K562 (cell line): ENCODE measurements around the gene WDR93. TPM values are rescaled to one million over a fixed set of nuclear protein-coding genes. Genes with fewer than 3 reads are reported as not detected.

ENCODE experiments used
- CLOCK ChIP-seq: fragments of 250-450 bp; sonication (Bioruptor Pico); IDR thresholded peaks from 2 replicates; pipeline ENCODE4 v1.4.0; 2020; ENCODE audit warnings: mild to moderate bottlenecking, moderate library complexity, borderline replicate concordance
- GABPA ChIP-seq: fragments of 200-800 bp; sonication (Bioruptor generic); conservative IDR thresholded peaks from 2 replicates; pipeline ENCODE4 v1.6.1; 2016; ENCODE audit warnings: low read depth, missing genetic modification characterization, missing compliant biosample characterization
- GATA2 ChIP-seq: sonication (generic); formaldehyde crosslinking; IDR thresholded peaks from 2 replicates; pipeline ENCODE4 v1.4.0; 2020; ENCODE audit warnings: mild to moderate bottlenecking, missing genetic modification reagents
- HBP1 ChIP-seq: fragments of 450-650 bp; formaldehyde crosslinking; IDR thresholded peaks from 2 replicates; pipeline ENCODE4 v1.4.0; 2022; ENCODE audit warnings: missing genetic modification characterization
- HDAC2 ChIP-seq: fragments of 450-650 bp; IDR thresholded peaks from 2 replicates; pipeline ENCODE4 v1.6.1; 2016; ENCODE audit warnings: mild to moderate bottlenecking
- MYBL2 ChIP-seq, 2 experiments: fragments of 450-650 bp in 1 of 2; sonication (generic) in 1 of 2; formaldehyde crosslinking in 1 of 2; IDR thresholded peaks; 2 replicates each; pipeline versions ENCODE4 v1.6.1 to v1.8.1; 2017 to 2022; ENCODE audit warnings: borderline replicate concordance in 1 of 2, inconsistent platforms in 1 of 2, low read depth in 1 of 2, mild to moderate bottlenecking in 1 of 2, missing genetic modification reagents in 1 of 2, moderate library complexity in 1 of 2
- RAD51 ChIP-seq: fragments of 450-650 bp; IDR thresholded peaks from 2 replicates; pipeline ENCODE4 v1.7.1; 2016; ENCODE audit warnings: low read depth, mild to moderate bottlenecking, borderline replicate concordance
- RFX1 ChIP-seq: fragments of 450-650 bp; IDR thresholded peaks from 2 replicates; pipeline ENCODE4 v1.6.1; 2016; ENCODE audit warnings: mild to moderate bottlenecking, moderate library complexity
- RHOXF2B ChIP-seq: fragments of 250-450 bp; sonication (Bioruptor Pico); conservative IDR thresholded peaks from 2 replicates; pipeline ENCODE4 v1.5.1; 2021
- RNF2 ChIP-seq: sonication (generic); IDR thresholded peaks from 2 replicates; pipeline ENCODE4 v1.6.1; 2016
- SAP30 ChIP-seq: fragments of 200-600 bp; sonication (generic); IDR thresholded peaks from 2 replicates; pipeline ENCODE4 v1.6.1; 2012; ENCODE audit warnings: borderline replicate concordance, low read depth, mild to moderate bottlenecking, moderate library complexity, low read length, control low read depth, inconsistent platforms; ENCODE audit not compliant: insufficient read depth, poor library complexity, severe bottlenecking
- SMC3 ChIP-seq: conservative IDR thresholded peaks from 2 replicates; pipeline ENCODE4 v1.6.1; 2011; ENCODE audit warnings: low read depth, low read length, improper control_type of control experiment; ENCODE audit not compliant: insufficient read depth
- SP2 ChIP-seq: IDR thresholded peaks from 2 replicates; pipeline ENCODE4 v1.6.1; 2011; ENCODE audit warnings: mild to moderate bottlenecking, low read depth, low read length, moderate library complexity; ENCODE audit not compliant: poor library complexity, severe bottlenecking; ENCODE audit errors: extremely low read depth
- SREBF1 ChIP-seq: fragments of 150-350 bp; IDR thresholded peaks from 2 replicates; pipeline ENCODE4 v1.6.1; 2014; ENCODE audit warnings: antibody characterized with exemption, low read depth, low read length, borderline replicate concordance
- TARDBP ChIP-seq: fragments of 450-650 bp; IDR thresholded peaks from 2 replicates; pipeline ENCODE4 v1.6.1; 2016
- TRIM24 ChIP-seq, 2 experiments: fragments of 450-650 bp; IDR thresholded peaks; 2 replicates each; pipeline ENCODE4 v1.6.1; 2016
- ZBTB7A ChIP-seq: IDR thresholded peaks from 2 replicates; pipeline ENCODE4 v1.6.1; 2011; ENCODE audit warnings: low read depth, mild to moderate bottlenecking, low read length, moderate library complexity, borderline replicate concordance; ENCODE audit not compliant: control insufficient read depth
- ZNF23 ChIP-seq: fragments of 250-450 bp; sonication (Bioruptor Pico); IDR thresholded peaks from 2 replicates; pipeline ENCODE4 v1.4.0; 2020; ENCODE audit warnings: mild to moderate bottlenecking
- ZNF280B ChIP-seq: fragments of 250-450 bp; sonication (Bioruptor Pico); IDR thresholded peaks from 2 replicates; pipeline ENCODE4 v1.5.1; 2021; ENCODE audit warnings: mild to moderate bottlenecking
- ZNF75A ChIP-seq: fragments of 450-650 bp; formaldehyde crosslinking; IDR thresholded peaks from 2 replicates; pipeline ENCODE4 v1.4.0; 2020; ENCODE audit warnings: mild to moderate bottlenecking
- polyA plus RNA-seq, 8 experiments: library from polyadenylated mRNA; depleted of rRNA in 4 of 8; stranded (reverse) in 5 of 8; unstranded in 3 of 8; fragments of >200 nt; fragmentation: Nextera tagmentation in 2 of 8; fragmentation: Illumina TruSeq in 1 of 8; extraction: Ambion mirVana in 2 of 8; extraction: Trizol in 1 of 8; gene quantifications; 2 replicates each; pipeline versions ENCODE4 v1.2.1 to v1.2.3, GENCODE V29; 2011 to 2014; ENCODE audit warnings: inconsistent platforms in 1 of 8, missing spikeins in 1 of 8
- total RNA-seq, 7 experiments: library from RNA; depleted of rRNA in 6 of 7; stranded (reverse); fragments of >200 nt in 6 of 7; fragmentation: Illumina TruSeq in 2 of 7; extraction: Trizol in 2 of 7; gene quantifications; 2 replicates each; pipeline versions ENCODE4 v1.2.1 to v1.2.3, GENCODE V29; 2011 to 2021; ENCODE audit warnings: low replicate concordance in 1 of 7

Gene WDR93
- total and polyA plus RNA-seq, 9 of the 15 experiments (the other 6 are each of a cell fraction or from before 2014, with no cell fraction given): not detected

GRCh38 chr15:89760303-89761008 lies 69.8 kb downstream of the WDR93 start (continued):
- TF ChIP-seq CLOCK (CRISPR knock-in tag) (no peak), MYBL2 (IDR thresholded peaks at IDR 0.05; ENCODE audit: low read depth) (no peak), MYBL2 (CRISPR knock-in tag; IDR thresholded peaks at IDR 0.05; ENCODE audit: borderline replicate concordance) (no peak), ZNF23 (CRISPR knock-in tag) (no peak), ZNF75A (CRISPR knock-in tag) (0 out of 2 replicates have a peak, but pooled peaks have one; percentile 11), HDAC2 (no peak), TRIM24 (IDR thresholded peaks at IDR 0.05) (no peak), HBP1 (CRISPR knock-in tag) (no peak), SMC3 (peak; percentile 87), TARDBP (no peak; the same call in 1 of the 2 replicates), RFX1 (no peak), ZNF280B (CRISPR knock-in tag) (no peak), SREBF1 (no peak), GATA2 (CRISPR knock-in tag) (peak; percentile 60), SAP30 (no peak), RHOXF2B (no peak), RAD51 (no peak), GABPA (tag) (no peak; the same call in 1 of the 2 replicates), ZBTB7A (peak; percentile 12; the same call in 1 of the 2 replicates), SP2 (no peak), RNF2 (no peak; the same call in 1 of the 2 replicates)
